ENCODE data around the gene PRSS53. TPM values are rescaled to one million over a fixed set of nuclear protein-coding genes. Genes with fewer than 3 reads are reported as not detected.

Gene PRSS53
- total RNA-seq, 1 donor, result 2.8 TPM

GRCh38 chr16:31078597-31079341 is 10.0 kb downstream of the PRSS53 start:
- TF ChIP-seq CTCF (IDR thresholded peaks at IDR 0.05; ENCODE audit: insufficient read depth, low read length), result no peak
- no peak overlapping the region for H3K4me3 ChIP-seq (ENCODE audit: low read depth, low read length)
- DNase-seq (ENCODE audit: low read depth), result no peak

- no peak for TF ChIP-seq CTCF (IDR thresholded peaks at IDR 0.05; ENCODE audit: insufficient read depth, low read length)
- H3K4me3 ChIP-seq (ENCODE audit: low read depth, low read length), result no peak overlapping the region
- DNase-seq (ENCODE audit: low read depth), result no peak
These were observed 10.9 kb downstream of the PRSS53 start for GRCh38 chr16:31077592-31078396.

GRCh38 chr16:31077024-31077423 is 11.7 kb downstream of the PRSS53 start:
- no peak for DNase-seq (ENCODE audit: low read depth)
- H3K4me3 ChIP-seq (ENCODE audit: low read depth, low read length), result no peak overlapping the region
- no peak for TF ChIP-seq CTCF (IDR thresholded peaks at IDR 0.05; ENCODE audit: insufficient read depth, low read length)

- no peak for TF ChIP-seq CTCF (IDR thresholded peaks at IDR 0.05; ENCODE audit: insufficient read depth, low read length)
These were observed 12.4 kb downstream of the PRSS53 start for GRCh38 chr16:31076319-31076718.

GRCh38 chr16:31074814-31075183 is 13.9 kb downstream of the PRSS53 start:
- peak; percentile 4 for TF ChIP-seq CTCF (IDR thresholded peaks at IDR 0.05; ENCODE audit: insufficient read depth, low read length)
- H3K4me3 ChIP-seq (ENCODE audit: low read depth, low read length), result peak overlapping the region; percentile 82
- no peak for DNase-seq (ENCODE audit: low read depth)

More at GRCh38 chr16:31076319-31076718, 12.4 kb downstream of the PRSS53 start:
- H3K4me3 ChIP-seq (ENCODE audit: low read depth, low read length), result no peak overlapping the region
- no peak for DNase-seq (ENCODE audit: low read depth)

- TF ChIP-seq CTCF (IDR thresholded peaks at IDR 0.05; ENCODE audit: insufficient read depth, low read length), result no peak
These were observed 14.6 kb downstream of the PRSS53 start, which contains the start of the genes ZNF646 and ZNF668 for GRCh38 chr16:31073970-31074813. Gene ZNF646, plus strand, starts transcription at chr16:31074422. Its CDS starts 1,903 bp downstream, at chr16:31076325. Gene ZNF668, minus strand, starts transcription at chr16:31074240. Its CDS starts 9,781 bp downstream, at chr16:31064459.

More at GRCh38 chr16:31073970-31074813, 14.6 kb downstream of the PRSS53 start, which contains the start of the genes ZNF646 and ZNF668:
- DNase-seq (ENCODE audit: low read depth), result peak; percentile 99
- peak within 1 kb of the TSS; percentile 82 for H3K4me3 ChIP-seq (ENCODE audit: low read depth, low read length)
